HCT116 (cell line): ENCODE measurements around the gene TNFSF13B. TPM values are rescaled to one million over a fixed set of nuclear protein-coding genes. Genes with fewer than 3 reads are reported as not detected.

Source experiments
- ATAC-seq: fragments of 200-7000 bp; cut with Tn5 transposase; 2 replicates; pipeline ENCODE4 v1.9.1; 2020; ENCODE audit warnings: mild to moderate bottlenecking, moderate library complexity
- BruUV-seq: library from RNA; stranded (reverse); fragments of 400-500 nt; replicated peaks from 2 replicates; lab custom pipeline; 2021; lab: Mats Ljungman, UMichigan
- CTCF ChIA-PET: fragments of 300-600 bp; sonication (Branson Sonifier 250); formaldehyde crosslinking; loops from one replicate; lab custom pipeline; 2021; ENCODE audit warnings: antibody characterized with exemption; lab: Charles Lee
- POLR2A ChIA-PET: fragments of 300-600, 350-600 bp; sonication (Branson Sonifier 250); formaldehyde crosslinking; loops from one replicate; lab custom pipeline; 2021; ENCODE audit warnings: antibody characterized with exemption; lab: Charles Lee
- RAD21 ChIA-PET, 2 experiments: fragments of 300-600 bp; sonication (Branson Sonifier 250); formaldehyde crosslinking; loops; one replicate each; lab custom pipeline; 2023; ENCODE audit warnings: low total read pairs in 2 of 2; ENCODE audit not compliant: uncharacterized antibody in 2 of 2, unreplicated experiment in 2 of 2, low non-redundant PET in 1 of 2; lab: Charles Lee
- DNase-seq: peaks from one replicate; pipeline ENCODE4 v3.0.0-alpha.2; 2010; ENCODE audit warnings: low read depth, low spot score
- H2AFZ ChIP-seq: fragments of 200-600 bp; shearing (Covaris generic), sonication (generic); 2 replicates; pipeline ENCODE4 v1.6.1; 2017; ENCODE audit warnings: low read depth, mixed run types, mixed read lengths, antibody characterized with exemption, low read length; ENCODE audit not compliant: poor library complexity, severe bottlenecking
- H3K27ac ChIP-seq: 2 replicates; pipeline ENCODE4 v1.5.1; 2012; ENCODE audit warnings: low read depth, low read length
- H3K27me3 ChIP-seq: fragments of 200-600 bp; sonication (generic); 2 replicates; pipeline ENCODE4 v1.6.1; 2016; ENCODE audit warnings: mixed run types, low read length, mixed read lengths; ENCODE audit not compliant: insufficient read depth
- H3K36me3 ChIP-seq, 2 experiments: fragments of 200-500 bp in 1 of 2; fragments of 200-600 bp in 1 of 2; sonication (Bioruptor generic) in 1 of 2; sonication (generic) in 1 of 2; 2 replicates each; pipeline versions ENCODE4 v1.5.1 to v1.6.1; 2014 to 2016; ENCODE audit warnings: low read length in 2 of 2, inconsistent platforms in 1 of 2, mixed read lengths in 1 of 2, mixed run types in 1 of 2; ENCODE audit not compliant: insufficient read depth in 2 of 2, control insufficient read depth in 1 of 2
- H3K4me1 ChIP-seq, 2 experiments: fragments of 200-600 bp in 1 of 2; sonication (generic) in 1 of 2; 2 replicates each; pipeline versions ENCODE4 v1.5.1 to v1.6.1; 2012 to 2017; ENCODE audit warnings: low read length in 2 of 2, inconsistent platforms in 1 of 2, mild to moderate bottlenecking in 1 of 2, mixed read lengths in 1 of 2, mixed run types in 1 of 2, moderate library complexity in 1 of 2; ENCODE audit not compliant: insufficient read depth in 2 of 2, control insufficient read depth in 1 of 2
- H3K4me2 ChIP-seq: fragments of 200-600 bp; sonication (generic); 2 replicates; pipeline ENCODE4 v1.6.1; 2017; ENCODE audit warnings: mixed run types, low read length, mixed read lengths
- H3K4me3 ChIP-seq, 2 experiments: fragments of 200-600 bp in 1 of 2; sonication (generic) in 1 of 2; replicated peaks in 1 of 2; 2 replicates each; pipeline ENCODE4 v1.5.1; 2011 to 2016; ENCODE audit warnings: low read length in 2 of 2, control low read depth in 1 of 2, low read depth in 1 of 2, mild to moderate bottlenecking in 1 of 2, mixed read lengths in 1 of 2, mixed run types in 1 of 2
- H3K79me2 ChIP-seq: fragments of 200-600 bp; sonication (generic); 2 replicates; pipeline ENCODE4 v1.6.1; 2017; ENCODE audit warnings: mild to moderate bottlenecking, mixed run types, low read length, moderate library complexity, mixed read lengths; ENCODE audit not compliant: insufficient read depth
- H3K9ac ChIP-seq: fragments of 200-600 bp; sonication (generic); 2 replicates; pipeline ENCODE4 v1.6.1; 2016; ENCODE audit warnings: low read length, mixed read lengths
- H3K9me2 ChIP-seq: fragments of 200-600 bp; sonication (generic), shearing (Covaris generic); 2 replicates; pipeline ENCODE4 v1.6.1; 2017; ENCODE audit warnings: mixed run types, mild to moderate bottlenecking, moderate library complexity; ENCODE audit not compliant: insufficient read depth
- H3K9me3 ChIP-seq, 2 experiments: fragments of 200-500 bp in 1 of 2; fragments of 200-600 bp in 1 of 2; sonication (Bioruptor generic) in 1 of 2; sonication (generic) in 1 of 2; 2 replicates each; pipeline ENCODE4 v1.6.1; 2014 to 2017; ENCODE audit warnings: low read length in 2 of 2, mixed read lengths in 2 of 2, inconsistent platforms in 1 of 2, low read depth in 1 of 2, mild to moderate bottlenecking in 1 of 2, mixed run types in 1 of 2, moderate library complexity in 1 of 2; ENCODE audit not compliant: control insufficient read depth in 1 of 2, insufficient read depth in 1 of 2
- H4K20me1 ChIP-seq: fragments of 200-600 bp; sonication (generic), shearing (Covaris generic); 2 replicates; pipeline ENCODE4 v1.6.1; 2017; ENCODE audit warnings: mixed run types, mild to moderate bottlenecking, moderate library complexity; ENCODE audit not compliant: insufficient read depth
- ATF3 ChIP-seq: IDR thresholded peaks from 2 replicates; pipeline ENCODE4 v1.6.1; 2012
- CBX3 ChIP-seq: IDR thresholded peaks from 2 replicates; pipeline ENCODE4 v1.6.1; 2012; ENCODE audit warnings: low read depth
- CEBPB ChIP-seq: IDR thresholded peaks from 2 replicates; pipeline ENCODE4 v1.6.1; 2012; ENCODE audit warnings: low read depth
- JUND ChIP-seq: IDR thresholded peaks from 2 replicates; pipeline ENCODE4 v1.6.1; 2012
- YY1 ChIP-seq: IDR thresholded peaks from 2 replicates; pipeline ENCODE4 v1.6.1; 2011; ENCODE audit warnings: low read length, low read depth, moderate library complexity, mild to moderate bottlenecking; ENCODE audit not compliant: insufficient replicate concordance; ENCODE audit errors: extremely low read depth
- ZNF274 ChIP-seq: fragments of 200-500 bp; sonication (Bioruptor generic); IDR thresholded peaks from 2 replicates; pipeline ENCODE4 v1.6.1; 2014; ENCODE audit warnings: mild to moderate bottlenecking, low read depth, low read length, inconsistent platforms
- intact Hi-C: fragments of 100-400 bp; cut with micrococcal nuclease; formaldehyde crosslinking; loops from 2 replicates; pipeline ENCODE4 v1.10.0; 2022
- total RNA-seq: library from RNA; stranded (reverse); gene quantifications from one replicate; pipeline ENCODE4 v1.2.1, GENCODE V29; 2021; ENCODE audit not compliant: unreplicated experiment

Gene TNFSF13B
- total RNA-seq, 1 experiment from 2014 or later: 1.3 TPM

- no peak overlapping the region for H3K4me2 ChIP-seq
- ChIA-PET CTCF (no interaction called here), POLR2A (no interaction called here), RAD21 (no interaction called here)
- H3K4me3 ChIP-seq: no peak overlapping the region
- intact Hi-C loops: no loop called here
- no peak overlapping the region for H3K9ac ChIP-seq
- DNase-seq: no peak
- H3K4me1 ChIP-seq: no peaks in the 10 kb centered on the region
- no peaks in the 10 kb centered on the region for H4K20me1 ChIP-seq
- no peaks in the 10 kb centered on the region for H3K9me3 ChIP-seq
- no peaks in the 10 kb centered on the region for H3K9me2 ChIP-seq
- no peak for TF ChIP-seq YY1
- H3K36me3 ChIP-seq: no peaks in the 10 kb centered on the region
- no TSS peak for BruUV-seq
- ATAC-seq: no peak
- no peaks in the 10 kb centered on the region for H3K27me3 ChIP-seq
- no peak overlapping the region for H2AFZ ChIP-seq
- no peak overlapping the region for H3K27ac ChIP-seq
- no peaks in the 10 kb centered on the region for H3K79me2 ChIP-seq
These were observed 929 bp upstream of the TNFSF13B start for GRCh38 chr13:108268466-108269112.

- intact Hi-C loops: no loop called here
- CTCF ChIA-PET: no interaction called here
- no peaks in the 10 kb centered on the region for H3K9me3 ChIP-seq
These were observed 924 bp downstream of the TNFSF13B start for GRCh38 chr13:108270442-108270841.

More at GRCh38 chr13:108270442-108270841, 924 bp downstream of the TNFSF13B start:
- RAD21 ChIA-PET: no interaction called here
- Histone ChIP-seq H3K4me2 (no peak overlapping the region), H3K27me3 (no peaks in the 10 kb centered on the region), H3K4me1 (no peaks in the 10 kb centered on the region), H4K20me1 (no peaks in the 10 kb centered on the region), H3K9me2 (no peaks in the 10 kb centered on the region), H3K36me3 (no peaks in the 10 kb centered on the region), H2AFZ (no peak overlapping the region), H3K27ac (no peak overlapping the region), H3K4me3 (no peak overlapping the region), H3K9ac (no peak overlapping the region), H3K79me2 (no peaks in the 10 kb centered on the region)
- ATAC-seq (no peak), DNase-seq (no peak)
- no TSS peak for BruUV-seq
- no peak for TF ChIP-seq CBX3
- no peak for TF ChIP-seq YY1
- TF ChIP-seq CEBPB: no peak
- TF ChIP-seq ZNF274: no peak
- no peak for TF ChIP-seq ATF3
- no peak for TF ChIP-seq JUND
- POLR2A ChIA-PET: no interaction called here
